SK-N-SH (cell line): ENCODE results near the gene TRPM1. TPM values are rescaled to one million over a fixed set of nuclear protein-coding genes. Genes with fewer than 3 reads are reported as not detected.

Experiments
- CTCF ChIA-PET: fragments of 300-600, 350-600 bp; formaldehyde crosslinking; extraction: SDS; loops from one replicate; lab custom pipeline; 2021; lab: Yijun Ruan, JAX
- POLR2A ChIA-PET: fragments of 350-600 bp; sonication (Branson Sonifier 250); formaldehyde crosslinking; extraction: SDS; loops from one replicate; lab custom pipeline; 2020; ENCODE audit warnings: antibody characterized with exemption, inconsistent platforms; lab: Yijun Ruan, JAX
- DNase-seq: peaks from one replicate; pipeline ENCODE4 v3.0.0; 2012
- H2AFZ ChIP-seq: fragments of 200-600 bp; sonication (generic); 2 replicates; pipeline ENCODE4 v1.8.1; 2016; ENCODE audit warnings: antibody characterized with exemption, mild to moderate bottlenecking, low read depth
- H3F3A ChIP-seq: fragments of 200-600 bp; sonication (generic); replicated peaks from 2 replicates; pipeline ENCODE3; 2016; ENCODE audit warnings: antibody characterized with exemption, mild to moderate bottlenecking; ENCODE audit not compliant: insufficient read depth
- H3K27ac ChIP-seq, 2 experiments: fragments of 200-500 bp in 1 of 2; fragments of 200-600 bp in 1 of 2; sonication (Bioruptor generic) in 1 of 2; sonication (generic), shearing (Covaris generic) in 1 of 2; 2 replicates each; pipeline versions ENCODE4 v1.5.1 to v1.6.1; 2014 to 2016; ENCODE audit warnings: low read depth in 2 of 2, inconsistent platforms in 1 of 2, low read length in 1 of 2, mild to moderate bottlenecking in 1 of 2, mixed read lengths in 1 of 2
- H3K27me3 ChIP-seq: fragments of 200-600 bp; sonication (generic), shearing (Covaris generic); 2 replicates; pipeline ENCODE4 v1.6.1; 2016; ENCODE audit warnings: mixed run types; ENCODE audit not compliant: insufficient read depth
- H3K36me3 ChIP-seq, 2 experiments: fragments of 200-500 bp in 1 of 2; fragments of 200-600 bp in 1 of 2; sonication (Bioruptor generic) in 1 of 2; sonication (generic) in 1 of 2; replicated peaks in 1 of 2; 2 replicates each; pipeline versions ENCODE3 to v1.5.1; 2014 to 2016; ENCODE audit warnings: low read length in 1 of 2, mild to moderate bottlenecking in 1 of 2; ENCODE audit not compliant: insufficient read depth in 2 of 2, control insufficient read depth in 1 of 2
- H3K4me1 ChIP-seq, 2 experiments: fragments of 200-500 bp in 1 of 2; fragments of 200-600 bp in 1 of 2; sonication (Bioruptor generic) in 1 of 2; sonication (generic), shearing (Covaris generic) in 1 of 2; 2 replicates each; pipeline versions ENCODE4 v1.5.1 to v1.6.1; 2014 to 2016; ENCODE audit warnings: low read depth in 1 of 2, low read length in 1 of 2, mixed run types in 1 of 2; ENCODE audit not compliant: insufficient read depth in 2 of 2, control insufficient read depth in 1 of 2
- H3K4me2 ChIP-seq: fragments of 200-600 bp; sonication (generic), shearing (Covaris generic); 2 replicates; pipeline ENCODE4 v1.6.1; 2017; ENCODE audit warnings: mixed run types
- H3K4me3 ChIP-seq, 2 experiments: fragments of 200-500 bp in 1 of 2; fragments of 200-600 bp in 1 of 2; sonication (Bioruptor generic) in 1 of 2; sonication (generic), shearing (Covaris generic) in 1 of 2; 2 replicates each; pipeline versions ENCODE4 v1.5.1 to v1.8.1; 2014 to 2016; ENCODE audit warnings: low read depth in 2 of 2, inconsistent platforms in 1 of 2, low read length in 1 of 2, mild to moderate bottlenecking in 1 of 2, mixed read lengths in 1 of 2, moderate library complexity in 1 of 2
- H3K79me2 ChIP-seq: fragments of 200-600 bp; sonication (generic); 2 replicates; pipeline ENCODE4 v1.8.1; 2017; ENCODE audit warnings: mild to moderate bottlenecking; ENCODE audit not compliant: insufficient read depth
- H3K9ac ChIP-seq: fragments of 200-600 bp; sonication (generic); 2 replicates; pipeline ENCODE4 v1.6.1; 2017; ENCODE audit warnings: mixed run types
- H3K9me2 ChIP-seq: fragments of 200-600 bp; sonication (generic); 2 replicates; pipeline ENCODE4 v1.6.1; 2017; ENCODE audit warnings: mixed run types
- H3K9me3 ChIP-seq: fragments of 200-600 bp; sonication (generic); 2 replicates; pipeline ENCODE4 v1.6.1; 2017; ENCODE audit warnings: mixed run types, mild to moderate bottlenecking, moderate library complexity
- H4K20me1 ChIP-seq: fragments of 200-600 bp; sonication (generic); 2 replicates; pipeline ENCODE4 v1.6.1; 2017; ENCODE audit warnings: mild to moderate bottlenecking, mixed run types; ENCODE audit not compliant: insufficient read depth
- CHD2 ChIP-seq: fragments of 150-350 bp; IDR thresholded peaks from 2 replicates; pipeline ENCODE4 v1.6.1; 2018; ENCODE audit warnings: low read length; ENCODE audit not compliant: partially characterized antibody
- CTCF ChIP-seq: fragments of 200-600 bp; sonication (generic); IDR thresholded peaks from 2 replicates; pipeline ENCODE4 v1.6.1; 2017; ENCODE audit warnings: antibody characterized with exemption, mild to moderate bottlenecking, moderate library complexity
- ELF1 ChIP-seq: IDR thresholded peaks from 2 replicates; pipeline ENCODE4 v1.4.0; 2012
- EZH2phosphoT487 ChIP-seq: fragments of 200-600 bp; sonication (generic); IDR thresholded peaks from 2 replicates; pipeline ENCODE4 v1.6.1; 2017; ENCODE audit warnings: low read depth, mixed run types, mild to moderate bottlenecking, antibody characterized with exemption, moderate library complexity, borderline replicate concordance
- FOSL2 ChIP-seq: IDR thresholded peaks from 2 replicates; pipeline ENCODE4 v1.4.0; 2012; ENCODE audit warnings: low read depth, mild to moderate bottlenecking, moderate library complexity, borderline replicate concordance
- FOXM1 ChIP-seq: IDR thresholded peaks from 2 replicates; pipeline ENCODE4 v1.4.0; 2012; ENCODE audit warnings: low read depth, mild to moderate bottlenecking
- IRF3 ChIP-seq: fragments of 150-350 bp; IDR thresholded peaks from 2 replicates; pipeline ENCODE4 v1.6.1; 2016; ENCODE audit warnings: mild to moderate bottlenecking, low read depth, low read length
- JUND ChIP-seq: IDR thresholded peaks from 2 replicates; pipeline ENCODE4 v1.4.0; 2012
- MEF2A ChIP-seq: IDR thresholded peaks from 2 replicates; pipeline ENCODE4 v1.4.0; 2012; ENCODE audit warnings: low read depth, borderline replicate concordance
- NFIC ChIP-seq: IDR thresholded peaks from 2 replicates; pipeline ENCODE4 v1.4.0; 2012; ENCODE audit warnings: borderline replicate concordance
- PBX3 ChIP-seq: IDR thresholded peaks from 2 replicates; pipeline ENCODE4; 2012
- POLR2AphosphoS5 ChIP-seq: IDR thresholded peaks from 2 replicates; pipeline ENCODE4 v1.6.1; 2012; ENCODE audit warnings: low read depth, low read length
- RAD21 ChIP-seq: IDR thresholded peaks from 2 replicates; pipeline ENCODE4 v1.6.1; 2012; ENCODE audit warnings: mild to moderate bottlenecking, low read length
- RCOR1 ChIP-seq: fragments of 150-350 bp; IDR thresholded peaks from 2 replicates; pipeline ENCODE4 v1.6.1; 2017; ENCODE audit warnings: antibody characterized with exemption, low read length
- RFX5 ChIP-seq: IDR thresholded peaks from 2 replicates; pipeline ENCODE4 v1.6.1; 2012; ENCODE audit warnings: mild to moderate bottlenecking, improper control_type of control experiment, low read length
- RXRA ChIP-seq: IDR thresholded peaks from 2 replicates; pipeline ENCODE4 v1.4.0; 2012; ENCODE audit warnings: low read depth, mild to moderate bottlenecking, borderline replicate concordance
- TCF12 ChIP-seq: IDR thresholded peaks from 2 replicates; pipeline ENCODE4 v1.4.0; 2012
- TEAD4 ChIP-seq: IDR thresholded peaks from 2 replicates; pipeline ENCODE4 v1.4.0; 2012; ENCODE audit warnings: mild to moderate bottlenecking, borderline replicate concordance; ENCODE audit not compliant: insufficient read depth
- USF2 ChIP-seq: fragments of 150-350 bp; IDR thresholded peaks from 2 replicates; pipeline ENCODE4 v1.6.1; 2017; ENCODE audit warnings: antibody characterized with exemption, low read length, low read depth, borderline replicate concordance
- WGBS: methylation state at CpG from one replicate; pipeline ENCODE4 v1.1.6; 2017; ENCODE audit warnings: low lambda C conversion rate; 5-methylcytosine and 5-hydroxymethylcytosine counted together
- polyA plus RNA-seq, 3 experiments: library from polyadenylated mRNA; depleted of rRNA; stranded (reverse); fragments of >200 nt; gene quantifications; 2 replicates each; pipeline ENCODE4 v1.2.3, GENCODE V29; 2012

Gene TRPM1
- polyA plus RNA-seq, 1 of the 3 experiments (the other 2 are of a cell fraction), result not detected

GRCh38 chr15:31098953-31099740 is 2.4 kb downstream of the TRPM1 start:
- Histone ChIP-seq H3K4me2 (no peak overlapping the region), H3K4me1 (peaks cover 7 to 18% of the 10 kb centered on the region in 2 experiments; a peak in 1 of 4 replicates), H2AFZ (no peak overlapping the region), H3K9me2 (no peaks in the 10 kb centered on the region), H3K79me2 (no peaks in the 10 kb centered on the region), H3F3A (no peaks in the 10 kb centered on the region)
- DNase-seq, result no peak
- 0 out of 2 replicates have a peak, but pooled peaks have one; percentile 21 for TF ChIP-seq NFIC
- no peak for TF ChIP-seq IRF3
- TF ChIP-seq TCF12, result 0 out of 2 replicates have a peak, but pooled peaks have one; percentile 11
- no peak for TF ChIP-seq MEF2A
- no peak for TF ChIP-seq TEAD4
- 0 out of 2 replicates have a peak, but pooled peaks have one; percentile 15 for TF ChIP-seq FOSL2
- no peak for TF ChIP-seq RCOR1
- TF ChIP-seq USF2, result no peak
- TF ChIP-seq RFX5, result no peak
- no peak for TF ChIP-seq POLR2AphosphoS5
- TF ChIP-seq CHD2, result no peak
- TF ChIP-seq EZH2phosphoT487, result no peak
- no peak for TF ChIP-seq FOXM1
- peak; percentile 36 for TF ChIP-seq CTCF
- no peak; the same call in 1 of the 2 replicates for TF ChIP-seq JUND
- TF ChIP-seq PBX3, result peak; percentile 56
- TF ChIP-seq RAD21, result peak; percentile 27; the same call in 1 of the 2 replicates
- TF ChIP-seq RXRA, result no peak
- no peak for TF ChIP-seq ELF1
- TF ChIP-seq, all 33 proteins: peak for 6
- Histone ChIP-seq H4K20me1 (no peaks in the 10 kb centered on the region), H3K36me3 (no peaks in the 10 kb centered on the region), H3K9ac (no peak overlapping the region), H3K27ac (0 out of 4 replicates have a peak overlapping the region, but pooled peaks of 1 of the 2 experiments have one; percentile 3), H3K9me3 (no peaks in the 10 kb centered on the region), H3K4me3 (no peak overlapping the region), H3K27me3 (no peaks in the 10 kb centered on the region)
- POLR2A ChIA-PET, result no interaction called here
- CTCF ChIA-PET, result interaction anchor here (0.8 to 7.0 kb wide), 2 partner anchors 29 to 30 kb away, joined by 3 to 38 read pairs; no protein-coding TSS in a partner anchor
- WGBS, result 82% methylated on average over 4 of the region's 4 CpGs
